H9 (cell line): ENCODE results near the gene LPCAT1. TPM values are rescaled to one million over a fixed set of nuclear protein-coding genes. Genes with fewer than 3 reads are reported as not detected.
A peak's percentile ranks its signal among the peaks of the same experiment; 100 is the strongest.

ENCODE experiments used
- DNase-seq: peaks from one replicate; pipeline ENCODE4 v3.0.0-alpha.2; 2017
- H2AFZ ChIP-seq: one replicate; pipeline ENCODE4 v1.6.1; 2013; ENCODE audit warnings: mild to moderate bottlenecking, low read length, control low read depth, moderate library complexity
- H2AK5ac ChIP-seq: 2 replicates; pipeline ENCODE4 v1.6.1; 2013; ENCODE audit warnings: low read length, control low read depth, mixed read lengths; ENCODE audit not compliant: insufficient read length
- H2BK120ac ChIP-seq: one replicate; pipeline ENCODE4 v1.6.1; 2013; ENCODE audit warnings: low read depth, mild to moderate bottlenecking, low read length, control low read depth, inconsistent platforms; ENCODE audit not compliant: poor library complexity, severe bottlenecking
- H2BK12ac ChIP-seq: 2 replicates; pipeline ENCODE4 v1.6.1; 2013; ENCODE audit warnings: low read length, control low read depth, mixed read lengths, low read depth; ENCODE audit not compliant: insufficient read length
- H2BK15ac ChIP-seq: 2 replicates; pipeline ENCODE4 v1.6.1; 2013; ENCODE audit warnings: low read depth, low read length, control low read depth
- H2BK20ac ChIP-seq: one replicate; pipeline ENCODE4 v1.6.1; 2013; ENCODE audit warnings: low read depth, mild to moderate bottlenecking, low read length, control low read depth, inconsistent platforms; ENCODE audit not compliant: poor library complexity, severe bottlenecking
- H2BK5ac ChIP-seq: 2 replicates; pipeline ENCODE4 v1.6.1; 2013; ENCODE audit warnings: low read length, control low read depth, mixed read lengths; ENCODE audit not compliant: insufficient read length
- H3K14ac ChIP-seq: 2 replicates; pipeline ENCODE4 v1.6.1; 2013; ENCODE audit warnings: low read length, control low read depth; ENCODE audit not compliant: insufficient read depth
- H3K18ac ChIP-seq: 2 replicates; pipeline ENCODE4 v1.6.1; 2013; ENCODE audit warnings: low read depth, mild to moderate bottlenecking, mixed read lengths, low read length, control low read depth; ENCODE audit not compliant: insufficient read length
- H3K23ac ChIP-seq: 2 replicates; pipeline ENCODE4 v1.6.1; 2013; ENCODE audit warnings: low read length, control low read depth, mixed read lengths, low read depth; ENCODE audit not compliant: insufficient read length
- H3K23me2 ChIP-seq: 2 replicates; pipeline ENCODE4 v1.6.1; 2013; ENCODE audit warnings: low read depth, mild to moderate bottlenecking, mixed read lengths, low read length, control low read depth; ENCODE audit not compliant: insufficient read length, poor library complexity, severe bottlenecking
- H3K27ac ChIP-seq: 2 replicates; pipeline ENCODE4 v1.5.1; 2013; ENCODE audit warnings: low read length, control low read depth, mixed read lengths, low read depth; ENCODE audit not compliant: insufficient read length
- H3K27me3 ChIP-seq: 2 replicates; pipeline ENCODE4 v1.6.1; 2013; ENCODE audit warnings: low read length, control low read depth, inconsistent platforms; ENCODE audit not compliant: insufficient read depth
- H3K4ac ChIP-seq: 2 replicates; pipeline ENCODE4 v1.6.1; 2013; ENCODE audit warnings: low read depth, mild to moderate bottlenecking, control low read depth, inconsistent platforms, low read length, moderate library complexity
- H3K4me1 ChIP-seq: 2 replicates; pipeline ENCODE4 v1.6.1; 2013; ENCODE audit warnings: low read length, control low read depth, inconsistent platforms; ENCODE audit not compliant: insufficient read depth
- H3K4me2 ChIP-seq: 2 replicates; pipeline ENCODE4 v1.6.1; 2013; ENCODE audit warnings: low read length, control low read depth, mixed read lengths; ENCODE audit not compliant: insufficient read length, insufficient read depth
- H3K56ac ChIP-seq: 2 replicates; pipeline ENCODE4 v1.6.1; 2013; ENCODE audit warnings: low read depth, mild to moderate bottlenecking, mixed read lengths, low read length, control low read depth; ENCODE audit not compliant: insufficient read length
- H3K79me1 ChIP-seq: 2 replicates; pipeline ENCODE4 v1.6.1; 2013; ENCODE audit warnings: low read depth, mild to moderate bottlenecking, moderate library complexity, low read length, control low read depth, inconsistent platforms; ENCODE audit not compliant: insufficient read depth, poor library complexity, severe bottlenecking
- H3K79me2 ChIP-seq: 2 replicates; pipeline ENCODE4 v1.6.1; 2013; ENCODE audit warnings: low read length, control low read depth, inconsistent platforms; ENCODE audit not compliant: insufficient read depth
- H3K9ac ChIP-seq: 2 replicates; pipeline ENCODE4 v1.6.1; 2013; ENCODE audit warnings: low read length, control low read depth, mixed read lengths; ENCODE audit not compliant: insufficient read length; ENCODE audit errors: extremely low read depth
- H3K9me3 ChIP-seq: one replicate; pipeline ENCODE4 v1.6.1; 2013; ENCODE audit warnings: low read depth, low read length, inconsistent platforms; ENCODE audit not compliant: control insufficient read depth
- H3T11ph ChIP-seq: one replicate; pipeline ENCODE4 v1.6.1; 2013; ENCODE audit warnings: mild to moderate bottlenecking, low read length, control low read depth, inconsistent platforms
- H4K20me1 ChIP-seq: one replicate; pipeline ENCODE4 v1.6.1; 2013; ENCODE audit not compliant: control insufficient read depth, insufficient read length, insufficient read depth
- H4K5ac ChIP-seq: 2 replicates; pipeline ENCODE4 v1.6.1; 2013; ENCODE audit warnings: low read depth, mild to moderate bottlenecking, mixed read lengths, low read length, control low read depth; ENCODE audit not compliant: insufficient read length
- H4K8ac ChIP-seq: replicated peaks from 2 replicates; pipeline ENCODE4 v1.6.1; 2013; ENCODE audit warnings: low read length, control low read depth, mixed read lengths, low read depth; ENCODE audit not compliant: insufficient read length
- H4K91ac ChIP-seq: 2 replicates; pipeline ENCODE4 v1.6.1; 2013; ENCODE audit warnings: low read depth, mild to moderate bottlenecking, moderate library complexity, mixed read lengths, low read length, control low read depth; ENCODE audit not compliant: insufficient read length
- H3K27ac Mint-ChIP-seq, 3 experiments: 2 replicates in 2 of 3; 3 replicates in 1 of 3; pipeline ENCODE4 v1.8.0; 2020 to 2021; ENCODE audit warnings: mixed read lengths in 3 of 3, mild to moderate bottlenecking in 1 of 3, moderate library complexity in 1 of 3
- H3K27me3 Mint-ChIP-seq: 2 replicates; pipeline ENCODE4 v1.8.0; 2021; ENCODE audit warnings: low read depth, mild to moderate bottlenecking, moderate library complexity, mixed read lengths
- H3K36me3 Mint-ChIP-seq, 3 experiments: 2 replicates in 2 of 3; 3 replicates in 1 of 3; pipeline ENCODE4 v1.8.0; 2020 to 2021; ENCODE audit warnings: low read depth in 3 of 3, mixed read lengths in 3 of 3; ENCODE audit not compliant: insufficient read depth in 1 of 3
- H3K4me1 Mint-ChIP-seq, 2 experiments: 2 replicates each; pipeline ENCODE4 v1.8.0; 2020; ENCODE audit warnings: mixed read lengths in 2 of 2
- H3K4me3 Mint-ChIP-seq, 2 experiments: 2 replicates in 1 of 2; 3 replicates in 1 of 2; pipeline ENCODE4 v1.8.0; 2020 to 2021; ENCODE audit warnings: mild to moderate bottlenecking in 2 of 2, mixed read lengths in 2 of 2, moderate library complexity in 1 of 2
- H3K9me3 Mint-ChIP-seq, 2 experiments: 2 replicates in 1 of 2; 3 replicates in 1 of 2; pipeline ENCODE4 v1.8.0; 2020; ENCODE audit warnings: mild to moderate bottlenecking in 2 of 2, mixed read lengths in 2 of 2, moderate library complexity in 1 of 2
- WGBS: extraction: QIAGEN DNeasy Blood & Tissue Kit; methylation state at CpG from one replicate; pipeline ENCODE4 v1.1.7; 2013; ENCODE audit warnings: missing lambda C conversion rate, low lambda C conversion rate, mixed read lengths; ENCODE audit not compliant: insufficient read length; ENCODE audit errors: extremely low coverage; 5-methylcytosine and 5-hydroxymethylcytosine counted together
- total RNA-seq: library from RNA; stranded (reverse); gene quantifications from 2 replicates; pipeline ENCODE4 v1.2.1, GENCODE V29; 2021
- TF ChIP-seq, protein P1 (sequence below): fragments of 200-600 bp; sonication (generic); conservative IDR thresholded peaks from 3 replicates; pipeline ENCODE4 v1.8.0; 2021; ENCODE audit warnings: antibody characterized with exemption, mild to moderate bottlenecking

Gene LPCAT1
- total RNA-seq, 1 experiment from 2014 or later: 231 TPM

- Mint-ChIP-seq H3K36me3 (no peaks in the 10 kb centered on the region; a peak in 2 of 7 replicates), H3K9me3 (peaks cover 0 to under 1% of the 10 kb centered on the region in 2 experiments; a peak in 2 of 5 replicates), H3K4me3 (peak within 1 kb of the TSS; percentile 55 to 82), H3K27me3 (peaks cover 94% of the 10 kb centered on the region), H3K4me1 (peaks cover 2 to 6% of the 10 kb centered on the region in 2 experiments; a peak in 2 of 4 replicates), H3K27ac (no peak within 1 kb of the TSS)
- H2BK15ac ChIP-seq: no peak within 1 kb of the TSS
- H4K91ac ChIP-seq: no peak within 1 kb of the TSS
- H2AK5ac ChIP-seq: no peak within 1 kb of the TSS
- no peak within 1 kb of the TSS for H4K5ac ChIP-seq
- H3K4me1 ChIP-seq: no peaks in the 10 kb centered on the region
- no peak within 1 kb of the TSS for H3T11ph ChIP-seq
- no peak within 1 kb of the TSS for H3K23ac ChIP-seq
- H2AFZ ChIP-seq: no peak within 1 kb of the TSS
- no peak within 1 kb of the TSS for H2BK5ac ChIP-seq
- H3K14ac ChIP-seq: no peak within 1 kb of the TSS
- TF ChIP-seq, protein P1, sequence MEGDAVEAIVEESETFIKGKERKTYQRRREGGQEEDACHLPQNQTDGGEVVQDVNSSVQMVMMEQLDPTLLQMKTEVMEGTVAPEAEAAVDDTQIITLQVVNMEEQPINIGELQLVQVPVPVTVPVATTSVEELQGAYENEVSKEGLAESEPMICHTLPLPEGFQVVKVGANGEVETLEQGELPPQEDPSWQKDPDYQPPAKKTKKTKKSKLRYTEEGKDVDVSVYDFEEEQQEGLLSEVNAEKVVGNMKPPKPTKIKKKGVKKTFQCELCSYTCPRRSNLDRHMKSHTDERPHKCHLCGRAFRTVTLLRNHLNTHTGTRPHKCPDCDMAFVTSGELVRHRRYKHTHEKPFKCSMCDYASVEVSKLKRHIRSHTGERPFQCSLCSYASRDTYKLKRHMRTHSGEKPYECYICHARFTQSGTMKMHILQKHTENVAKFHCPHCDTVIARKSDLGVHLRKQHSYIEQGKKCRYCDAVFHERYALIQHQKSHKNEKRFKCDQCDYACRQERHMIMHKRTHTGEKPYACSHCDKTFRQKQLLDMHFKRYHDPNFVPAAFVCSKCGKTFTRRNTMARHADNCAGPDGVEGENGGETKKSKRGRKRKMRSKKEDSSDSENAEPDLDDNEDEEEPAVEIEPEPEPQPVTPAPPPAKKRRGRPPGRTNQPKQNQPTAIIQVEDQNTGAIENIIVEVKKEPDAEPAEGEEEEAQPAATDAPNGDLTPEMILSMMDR: no peak
- H2BK120ac ChIP-seq: no peak within 1 kb of the TSS
- peak; percentile 91 for DNase-seq
- peak within 1 kb of the TSS; percentile 28 for H3K4me2 ChIP-seq
- no peaks in the 10 kb centered on the region for H3K79me2 ChIP-seq
- H3K23me2 ChIP-seq: peaks cover 12% of the 10 kb centered on the region
- H3K9ac ChIP-seq: no peak within 1 kb of the TSS
- no peak within 1 kb of the TSS for H3K18ac ChIP-seq
- no peak within 1 kb of the TSS for H2BK20ac ChIP-seq
- H4K20me1 ChIP-seq: no peaks in the 10 kb centered on the region
- H2BK12ac ChIP-seq: no peak within 1 kb of the TSS
- no peaks in the 10 kb centered on the region for H3K9me3 ChIP-seq
- H4K8ac ChIP-seq: no peak within 1 kb of the TSS
- peaks cover 38% of the 10 kb centered on the region for H3K27me3 ChIP-seq
- no peak within 1 kb of the TSS for H3K56ac ChIP-seq
- H3K27ac ChIP-seq: no peak within 1 kb of the TSS
- H3K4ac ChIP-seq: no peak within 1 kb of the TSS
- no CpG with 5 or more reads among the region's 52 CpGs for WGBS
- no peaks in the 10 kb centered on the region for H3K79me1 ChIP-seq
These were observed 78.5 kb downstream of the LPCAT1 start, which contains the start of gene SLC6A3 for GRCh38 chr5:1445313-1445688. Gene SLC6A3 (minus strand): TSS chr5:1445440. CDS start chr5:1443197, 2,243 bp downstream.
